ENCODE results near the gene RIMS4.

Gene RIMS4

DNA sequence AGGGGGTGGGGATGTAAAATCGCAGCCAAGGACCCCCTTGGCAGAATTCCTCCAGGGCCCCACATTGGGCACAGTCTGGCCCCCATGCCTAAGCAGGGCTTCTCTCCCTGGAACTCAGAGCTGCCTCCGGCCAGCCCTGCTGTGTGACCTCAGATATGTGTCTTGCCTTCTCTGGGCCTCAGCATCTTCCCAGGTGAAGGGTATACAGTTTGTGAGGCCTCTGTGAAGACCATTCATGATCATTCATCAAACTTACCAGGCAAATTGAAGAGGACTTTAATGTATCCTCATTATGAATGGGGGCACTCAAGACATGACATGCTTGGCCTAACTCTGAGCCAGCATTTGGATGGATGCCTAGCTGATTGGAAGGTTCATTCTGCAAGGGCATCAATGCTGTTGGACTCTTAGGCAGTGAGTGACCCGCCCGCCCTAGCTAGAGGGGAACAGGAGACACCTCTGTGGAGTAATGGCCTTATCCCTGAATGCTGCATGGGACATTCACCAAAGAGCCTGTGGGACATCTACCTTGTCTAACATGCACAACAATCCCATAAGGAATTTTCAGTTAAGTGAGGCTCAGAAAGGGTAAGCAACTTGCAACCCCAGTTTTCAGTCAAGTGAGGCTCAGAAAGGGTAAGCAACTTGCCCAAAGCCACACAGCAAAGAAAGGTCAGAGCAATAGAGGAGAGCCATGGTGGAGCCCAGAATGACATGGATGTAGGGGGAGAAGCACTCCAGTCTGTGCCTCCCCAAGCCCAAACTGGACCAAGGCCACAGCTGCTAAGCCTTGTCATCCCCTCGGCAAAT lies 94.6 kb downstream of the RIMS4 start:
- DNase-seq = no peak

GRCh38 chr20:44714701-44715498 lies 95.4 kb downstream of the RIMS4 start, which contains the start of gene CCN5:
CCN5 (plus strand) TSS chr20:44715369; CDS start chr20:44715391, 22 bp downstream.
- no peak for DNase-seq

DNA sequence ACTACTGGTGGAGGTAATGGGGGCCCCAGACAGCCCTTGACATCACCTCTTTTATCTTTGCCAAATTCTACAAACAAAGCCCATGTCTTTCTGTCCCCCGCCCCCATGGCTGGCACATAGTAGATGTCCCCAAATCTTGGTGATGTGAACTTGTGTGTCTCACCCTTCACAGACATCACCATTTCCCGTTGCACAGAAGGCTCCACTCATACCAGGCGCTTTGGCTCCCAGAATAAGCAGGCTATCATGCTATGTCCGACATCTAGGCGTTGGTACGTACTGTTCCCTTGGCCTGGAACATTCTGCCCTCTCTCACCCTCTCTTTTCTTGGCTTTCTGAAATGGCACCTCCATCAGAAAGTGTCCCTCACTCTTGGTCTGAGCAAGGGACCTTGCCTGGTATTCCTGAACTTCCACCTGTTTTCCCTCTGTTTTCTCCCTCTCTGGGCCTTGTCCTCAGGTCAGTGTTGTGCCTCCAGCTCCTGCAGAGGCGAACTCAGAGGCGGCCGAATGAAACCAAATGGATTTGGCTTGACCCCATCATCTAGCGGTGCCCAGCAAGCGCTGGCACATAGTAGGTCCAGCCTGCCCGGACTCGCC lies 96.1 kb downstream of the RIMS4 start:
- DNase-seq = no peak

DNA sequence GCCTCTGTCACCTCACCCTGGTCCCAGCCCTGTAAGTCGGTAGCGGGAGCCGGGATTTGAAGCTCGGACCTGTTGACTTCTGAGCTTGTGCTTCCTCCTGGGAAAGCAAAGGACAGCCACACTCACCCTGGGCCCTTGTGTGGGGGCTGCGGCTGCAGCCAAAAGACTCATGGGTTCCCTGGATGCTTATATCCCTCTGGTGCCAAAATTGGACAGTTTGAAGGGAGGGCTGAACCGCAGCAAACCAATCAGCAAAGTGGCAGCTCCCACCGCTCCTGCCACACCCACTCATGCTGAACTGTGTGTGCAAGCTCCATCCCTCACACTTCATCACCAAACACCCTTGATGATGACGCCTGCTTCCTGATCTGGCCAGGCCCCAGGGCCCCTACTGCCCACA lies 99.1 kb downstream of the RIMS4 start:
- DNase-seq = no peak

DNA sequence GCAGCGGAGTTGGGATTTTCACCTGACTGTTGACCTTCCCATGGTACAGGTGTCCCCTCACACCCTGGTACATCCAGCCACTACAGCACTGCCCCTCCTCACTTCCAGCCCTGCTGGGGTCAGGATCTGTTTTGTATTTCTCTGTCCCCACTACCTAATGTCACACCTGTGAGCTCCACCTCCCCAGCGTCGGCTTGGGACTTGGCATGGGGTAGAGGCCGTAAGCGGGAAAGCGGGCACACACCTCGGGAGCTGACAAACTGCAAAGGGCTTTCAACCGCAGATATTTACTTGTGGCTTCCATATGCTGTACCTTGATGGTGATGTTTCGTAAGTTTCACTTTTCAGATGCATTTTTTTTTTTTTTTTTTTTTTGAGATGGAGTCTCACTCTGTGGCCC lies 100.5 kb downstream of the RIMS4 start:
- no peak for DNase-seq

DNA sequence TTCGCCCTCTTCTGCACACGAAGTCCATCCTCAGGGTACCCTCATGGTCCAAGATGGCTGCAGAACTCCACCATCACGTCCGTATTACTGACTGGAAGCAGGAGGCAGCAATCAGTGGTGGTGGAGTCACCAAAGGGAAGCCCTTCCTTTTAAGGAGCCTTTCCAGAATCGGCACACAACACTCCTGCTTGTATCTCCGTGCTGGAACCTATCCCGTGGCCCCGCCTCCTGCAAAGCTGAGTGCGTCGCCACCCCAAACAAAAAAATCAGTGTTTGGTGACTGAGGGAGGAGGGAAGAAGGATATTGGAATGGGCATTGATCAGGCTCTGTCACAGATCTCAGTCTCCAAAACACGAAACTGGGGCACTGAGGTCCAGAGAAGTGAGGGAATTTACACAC lies 101.0 kb downstream of the RIMS4 start:
- DNase-seq = no peak

- DNase-seq = no peak
Observed at GRCh38 chr20:44707018-44707579, 103.2 kb downstream of the RIMS4 start.

GRCh38 chr20:44706301-44707017 lies 103.9 kb downstream of the RIMS4 start:
- no peak for DNase-seq

GRCh38 chr20:44705364-44706094 lies 104.8 kb downstream of the RIMS4 start:
- DNase-seq = no peak

DNA sequence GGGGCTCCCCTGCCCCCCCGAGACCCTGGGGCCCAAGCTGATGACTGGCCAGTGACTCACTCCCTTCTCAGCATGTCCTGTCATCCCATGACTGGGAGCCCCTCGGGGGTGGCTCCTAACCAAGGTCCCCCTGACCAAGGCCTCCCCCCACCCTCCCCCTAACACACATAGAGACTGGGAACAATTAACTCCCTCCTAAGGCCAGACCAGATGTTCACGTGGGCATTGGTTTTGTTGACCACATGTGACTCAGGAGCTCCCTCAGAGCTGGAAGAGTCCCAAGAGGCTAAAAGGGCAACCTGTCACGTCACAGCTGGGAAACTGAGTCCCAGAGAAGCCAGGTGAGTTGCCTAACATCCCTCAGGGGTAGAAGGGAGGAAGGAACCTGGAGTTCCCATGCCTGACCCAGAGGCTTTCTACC lies 105.8 kb downstream of the RIMS4 start:
- no peak for DNase-seq

GRCh38 chr20:44703956-44704488 lies 106.3 kb downstream of the RIMS4 start:
- no peak for DNase-seq

- DNase-seq = no peak
Observed at GRCh38 chr20:44703183-44703925, 107.0 kb downstream of the RIMS4 start.

DNA sequence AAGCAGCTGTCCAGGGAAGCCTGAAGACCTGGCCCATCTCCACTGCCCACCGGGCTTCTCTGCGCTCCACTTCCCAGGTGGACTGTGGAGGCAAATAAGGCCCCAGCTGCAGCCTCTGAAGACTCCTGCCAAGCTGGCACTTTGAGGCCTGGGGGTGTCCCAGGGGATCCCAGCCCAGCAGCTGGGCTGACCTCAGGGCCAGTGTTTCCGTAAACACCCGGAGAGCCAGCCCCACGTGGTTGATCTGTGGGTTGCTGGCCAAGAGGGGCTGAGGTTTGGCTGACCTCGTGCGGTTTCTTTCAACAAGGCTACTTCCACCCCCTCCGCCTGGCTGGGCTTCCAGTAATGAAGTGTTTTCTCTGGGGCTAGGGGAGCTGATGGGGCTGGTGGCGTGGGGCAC lies 107.6 kb downstream of the RIMS4 start:
- DNase-seq = no peak

DNA sequence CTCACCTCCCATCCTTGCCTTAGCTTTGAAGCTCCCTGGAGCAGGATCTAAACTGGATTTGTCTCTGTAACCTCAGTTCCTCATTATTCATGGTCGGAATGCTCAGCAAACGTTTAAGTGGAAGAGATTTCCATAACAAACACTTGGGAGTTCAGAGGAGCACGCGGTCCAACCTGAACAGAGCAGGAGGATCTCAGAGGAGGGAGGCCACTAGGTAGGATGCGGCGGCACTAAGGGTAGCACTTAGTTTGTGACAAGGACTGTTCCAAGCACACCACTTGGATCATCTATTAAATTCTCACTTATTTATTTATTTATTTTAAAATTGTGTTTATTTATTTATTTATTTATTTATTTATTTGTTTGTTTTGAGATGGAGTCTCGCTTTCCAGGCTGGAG lies 108.5 kb downstream of the RIMS4 start:
- no peak for DNase-seq
